ENCODE data around the gene MRO.

DNA sequence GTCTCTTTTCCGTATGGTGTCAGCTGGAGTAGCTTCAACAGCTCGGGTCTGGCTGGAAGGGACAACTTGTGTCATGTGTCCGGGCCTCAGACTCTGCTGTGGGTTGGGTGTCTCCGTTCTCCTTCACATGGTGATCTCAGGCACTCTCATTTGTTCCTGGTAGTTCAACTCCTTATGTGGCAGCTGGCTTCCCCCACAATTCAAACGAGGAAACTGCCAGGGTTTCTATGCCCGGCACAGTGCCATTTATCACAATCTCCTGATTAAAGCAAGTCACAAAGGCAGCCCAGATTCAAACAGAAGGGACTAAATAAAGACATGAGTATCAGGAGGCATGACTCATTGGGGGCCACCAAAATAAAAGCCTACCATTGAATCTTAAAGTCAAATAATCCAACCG, 22.7 kb downstream of the MRO start:
- TF ChIP-seq, protein P1, sequence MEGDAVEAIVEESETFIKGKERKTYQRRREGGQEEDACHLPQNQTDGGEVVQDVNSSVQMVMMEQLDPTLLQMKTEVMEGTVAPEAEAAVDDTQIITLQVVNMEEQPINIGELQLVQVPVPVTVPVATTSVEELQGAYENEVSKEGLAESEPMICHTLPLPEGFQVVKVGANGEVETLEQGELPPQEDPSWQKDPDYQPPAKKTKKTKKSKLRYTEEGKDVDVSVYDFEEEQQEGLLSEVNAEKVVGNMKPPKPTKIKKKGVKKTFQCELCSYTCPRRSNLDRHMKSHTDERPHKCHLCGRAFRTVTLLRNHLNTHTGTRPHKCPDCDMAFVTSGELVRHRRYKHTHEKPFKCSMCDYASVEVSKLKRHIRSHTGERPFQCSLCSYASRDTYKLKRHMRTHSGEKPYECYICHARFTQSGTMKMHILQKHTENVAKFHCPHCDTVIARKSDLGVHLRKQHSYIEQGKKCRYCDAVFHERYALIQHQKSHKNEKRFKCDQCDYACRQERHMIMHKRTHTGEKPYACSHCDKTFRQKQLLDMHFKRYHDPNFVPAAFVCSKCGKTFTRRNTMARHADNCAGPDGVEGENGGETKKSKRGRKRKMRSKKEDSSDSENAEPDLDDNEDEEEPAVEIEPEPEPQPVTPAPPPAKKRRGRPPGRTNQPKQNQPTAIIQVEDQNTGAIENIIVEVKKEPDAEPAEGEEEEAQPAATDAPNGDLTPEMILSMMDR (conservative IDR thresholded peaks at IDR 0.05; ENCODE audit: low read depth, low read length): no peak
- TF ChIP-seq RAD21 (IDR thresholded peaks at IDR 0.05; ENCODE audit: low read length) (no peak), CEBPB (IDR thresholded peaks at IDR 0.05; ENCODE audit: low read depth, low read length) (no peak), CHD1 (IDR thresholded peaks at IDR 0.05; ENCODE audit: low read depth, low read length) (no peak), RCOR1 (IDR thresholded peaks at IDR 0.05; ENCODE audit: insufficient replicate concordance, low read length) (no peak), MXI1 (IDR thresholded peaks at IDR 0.05; ENCODE audit: borderline replicate concordance, low read depth, low read length) (no peak), NFE2L2 (IDR thresholded peaks at IDR 0.05; ENCODE audit: low read depth, low read length) (no peak), POLR2A (IDR thresholded peaks at IDR 0.05; ENCODE audit: low read depth, low read length) (no peak)
